GM12878 (cell line): ENCODE results near the gene MAML3. TPM values are rescaled to one million over a fixed set of nuclear protein-coding genes. Genes with fewer than 3 reads are reported as not detected.

Experiments
- ATAC-seq: fragments of 200-7000 bp; cut with Tn5 transposase; 3 replicates; pipeline ENCODE4 v1.9.1; 2020; ENCODE audit warnings: mild to moderate bottlenecking, moderate library complexity
- BruUV-seq: library from RNA; stranded (reverse); fragments of 400-500 nt; replicated peaks from 2 replicates; lab custom pipeline; 2021; lab: Mats Ljungman, UMichigan
- CTCF ChIA-PET: fragments of 300-600 bp; sonication (Branson Sonifier 250); formaldehyde crosslinking; extraction: SDS; loops from one replicate; lab custom pipeline; 2021; ENCODE audit warnings: inconsistent platforms; lab: Yijun Ruan, JAX
- POLR2A ChIA-PET: fragments of 350-600 bp; formaldehyde crosslinking; extraction: SDS; loops from one replicate; lab custom pipeline; 2021; ENCODE audit warnings: inconsistent platforms; lab: Charles Lee
- RAD21 ChIA-PET: fragments of 300-600 bp; sonication (Branson Sonifier 250); formaldehyde crosslinking; loops from one replicate; lab custom pipeline; 2023; ENCODE audit warnings: antibody characterized with exemption; ENCODE audit not compliant: unreplicated experiment; lab: Charles Lee
- SMC1A ChIA-PET: fragments of 300-600 bp; sonication (Branson Sonifier 250); formaldehyde crosslinking; loops from one replicate; lab custom pipeline; 2023; ENCODE audit not compliant: unreplicated experiment, uncharacterized antibody; lab: Charles Lee
- DNase-seq: peaks from one replicate; pipeline ENCODE4 v3.0.0-alpha.2; 2011; ENCODE audit warnings: low read depth, low spot score
- FAIRE-seq: peaks from 3 replicates; lab custom pipeline; 2011; peaks lifted over from hg19 to GRCh38; lab: Jason Lieb, UNC
- H2AFZ ChIP-seq: 2 replicates; pipeline ENCODE4 v1.6.0; 2011; ENCODE audit warnings: low read depth, low read length, control low read depth; ENCODE audit not compliant: control insufficient read depth
- H3K27ac ChIP-seq: 2 replicates; pipeline ENCODE4 v1.5.1; 2011; ENCODE audit warnings: control low read depth; ENCODE audit not compliant: control insufficient read depth, insufficient read depth
- H3K27me3 ChIP-seq, 2 experiments: replicated peaks in 1 of 2; 2 replicates each; pipeline versions ENCODE4 v1.6.0 to v1.6.1; 2011; ENCODE audit warnings: low read length in 1 of 2; ENCODE audit not compliant: control insufficient read depth in 2 of 2, insufficient read depth in 2 of 2
- H3K36me3 ChIP-seq, 2 experiments: 2 replicates each; pipeline ENCODE4 v1.5.1; 2011; ENCODE audit warnings: low read length in 1 of 2; ENCODE audit not compliant: control insufficient read depth in 2 of 2, insufficient read depth in 2 of 2
- H3K4me1 ChIP-seq: 2 replicates; pipeline ENCODE4 v1.6.1; 2011; ENCODE audit warnings: mild to moderate bottlenecking, low read length, moderate library complexity, mixed read lengths; ENCODE audit not compliant: control insufficient read depth, insufficient read depth
- H3K4me2 ChIP-seq: 2 replicates; pipeline ENCODE4 v1.6.0; 2011; ENCODE audit warnings: control low read depth; ENCODE audit not compliant: control insufficient read depth, insufficient read depth
- H3K4me3 ChIP-seq: fragments of 200-600 bp; sonication (generic); 2 replicates; pipeline ENCODE4 v1.5.1; 2016
- H3K79me2 ChIP-seq: 2 replicates; pipeline ENCODE4 v1.6.0; 2011; ENCODE audit warnings: low read length; ENCODE audit not compliant: control insufficient read depth, insufficient read depth
- H3K9ac ChIP-seq: 2 replicates; pipeline ENCODE4 v1.8.0; 2011; ENCODE audit warnings: low read length, control low read depth, mixed read lengths; ENCODE audit not compliant: control insufficient read depth, insufficient read depth
- H3K9me3 ChIP-seq: replicated peaks from 3 replicates; pipeline ENCODE4 v1.5.1; 2011; ENCODE audit warnings: mild to moderate bottlenecking, low read length; ENCODE audit not compliant: control insufficient read depth, insufficient read depth
- H4K20me1 ChIP-seq: 2 replicates; pipeline ENCODE4 v1.6.0; 2011; ENCODE audit not compliant: control insufficient read depth, insufficient read depth
- NRF1 ChIP-seq: conservative IDR thresholded peaks from 2 replicates; pipeline ENCODE4 v1.6.1; 2011; ENCODE audit warnings: mild to moderate bottlenecking, low read depth, low read length, improper control_type of control experiment
- WGBS: methylation state at CpG from one replicate; pipeline ENCODE4 v1.1.6; 2016; ENCODE audit warnings: low lambda C conversion rate; ENCODE audit not compliant: insufficient replicate concordance, insufficient coverage; ENCODE audit errors: missing lambda C conversion rate; 5-methylcytosine and 5-hydroxymethylcytosine counted together
- in situ Hi-C: fragments of 300-500 bp; cut with MboI; formaldehyde crosslinking; loops from 9 replicates; pipeline ENCODE4 v1.14.3; 2018; ENCODE audit warnings: mixed read lengths
- intact Hi-C: fragments of 100-400 bp; cut with micrococcal nuclease; formaldehyde crosslinking; loops from one replicate; pipeline ENCODE4 v1.14.2; 2022; ENCODE audit not compliant: unreplicated experiment
- polyA plus RNA-seq, 11 experiments: library from polyadenylated mRNA; depleted of rRNA in 4 of 11; unstranded in 6 of 11; stranded (reverse) in 5 of 11; fragments of >200 nt; fragmentation: Nextera tagmentation in 4 of 11; fragmentation: Illumina TruSeq in 1 of 11; extraction: Ambion mirVana in 4 of 11; extraction: Trizol in 1 of 11; gene quantifications; 1 replicate in 1 of 11; 2 replicates in 10 of 11; pipeline versions ENCODE4 v1.2.1 to v1.2.3, GENCODE V29; 2011 to 2016; ENCODE audit warnings: inconsistent platforms in 2 of 11, missing spikeins in 2 of 11, low read depth in 1 of 11
- total RNA-seq, 4 experiments: library from RNA; depleted of rRNA in 3 of 4; stranded (reverse); fragments of >200 nt in 3 of 4; fragmentation: Illumina TruSeq in 1 of 4; extraction: Trizol in 1 of 4; gene quantifications; 2 replicates each; pipeline versions ENCODE4 v1.2.1 to v1.2.3, GENCODE V29; 2013 to 2021
- TF ChIP-seq, protein P1 (sequence below): fragments of 450-650 bp; IDR thresholded peaks from 2 replicates; pipeline ENCODE4 v1.6.1; 2017; ENCODE audit warnings: low read depth, mild to moderate bottlenecking, moderate library complexity
- TF ChIP-seq, protein P2 (sequence below): IDR thresholded peaks from 2 replicates; pipeline ENCODE4 v1.6.1; 2012; ENCODE audit warnings: low read depth, low read length, improper control_type of control experiment
- TF ChIP-seq, protein P3 (sequence below): fragments of 450-650 bp; formaldehyde crosslinking; IDR thresholded peaks from 2 replicates; pipeline ENCODE4 v1.4.0; 2020; ENCODE audit warnings: mild to moderate bottlenecking, moderate library complexity

MAML3 gene
- total and polyA plus RNA-seq, 10 of the 15 experiments (the other 5 are each of a cell fraction or from before 2014, with no cell fraction given): under 0.01 to 0.53 (median 0.06) TPM; not detected in 2

DNA sequence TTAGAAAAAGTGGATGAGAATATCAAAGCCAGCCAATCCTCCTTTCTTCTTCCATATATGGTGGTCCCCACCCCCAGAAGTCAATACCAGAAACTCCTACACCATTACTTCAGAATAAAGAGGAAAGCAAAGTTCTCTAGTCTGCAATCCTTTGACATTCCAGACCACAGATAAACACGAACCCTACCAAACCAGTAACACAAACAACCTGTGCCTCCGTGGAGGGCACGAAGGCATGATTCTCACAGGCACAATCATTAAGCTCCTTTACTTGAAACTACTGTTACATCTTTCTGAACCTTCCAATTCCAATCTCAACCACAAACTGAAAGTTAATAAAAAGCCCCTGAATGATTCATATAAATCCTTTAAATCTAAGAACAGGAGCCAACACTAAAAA, 16.3 kb downstream of the MAML3 start:
- no peak overlapping the region for H3K4me2 ChIP-seq
- H3K4me3 ChIP-seq: no peak overlapping the region
- no peaks in the 10 kb centered on the region for H3K79me2 ChIP-seq
- ChIA-PET POLR2A (no interaction called here), CTCF (no interaction called here), SMC1A (no interaction called here), RAD21 (no interaction called here)
- H3K9ac ChIP-seq: no peak overlapping the region
- no peaks in the 10 kb centered on the region for H3K9me3 ChIP-seq
- H3K27ac ChIP-seq: no peak overlapping the region
- in situ Hi-C loops: no loop called here
- H4K20me1 ChIP-seq: no peaks in the 10 kb centered on the region
- H3K4me1 ChIP-seq: no peaks in the 10 kb centered on the region
- BruUV-seq: no TSS peak
- intact Hi-C loops: no loop called here
- FAIRE-seq: no peak
- H3K36me3 ChIP-seq: no peaks in the 10 kb centered on the region
- no peak overlapping the region for H2AFZ ChIP-seq
- no peak for TF ChIP-seq NRF1
- TF ChIP-seq, protein P1, sequence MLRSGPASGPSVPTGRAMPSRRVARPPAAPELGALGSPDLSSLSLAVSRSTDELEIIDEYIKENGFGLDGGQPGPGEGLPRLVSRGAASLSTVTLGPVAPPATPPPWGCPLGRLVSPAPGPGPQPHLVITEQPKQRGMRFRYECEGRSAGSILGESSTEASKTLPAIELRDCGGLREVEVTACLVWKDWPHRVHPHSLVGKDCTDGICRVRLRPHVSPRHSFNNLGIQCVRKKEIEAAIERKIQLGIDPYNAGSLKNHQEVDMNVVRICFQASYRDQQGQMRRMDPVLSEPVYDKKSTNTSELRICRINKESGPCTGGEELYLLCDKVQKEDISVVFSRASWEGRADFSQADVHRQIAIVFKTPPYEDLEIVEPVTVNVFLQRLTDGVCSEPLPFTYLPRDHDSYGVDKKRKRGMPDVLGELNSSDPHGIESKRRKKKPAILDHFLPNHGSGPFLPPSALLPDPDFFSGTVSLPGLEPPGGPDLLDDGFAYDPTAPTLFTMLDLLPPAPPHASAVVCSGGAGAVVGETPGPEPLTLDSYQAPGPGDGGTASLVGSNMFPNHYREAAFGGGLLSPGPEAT: no peak
- TF ChIP-seq, protein P2, sequence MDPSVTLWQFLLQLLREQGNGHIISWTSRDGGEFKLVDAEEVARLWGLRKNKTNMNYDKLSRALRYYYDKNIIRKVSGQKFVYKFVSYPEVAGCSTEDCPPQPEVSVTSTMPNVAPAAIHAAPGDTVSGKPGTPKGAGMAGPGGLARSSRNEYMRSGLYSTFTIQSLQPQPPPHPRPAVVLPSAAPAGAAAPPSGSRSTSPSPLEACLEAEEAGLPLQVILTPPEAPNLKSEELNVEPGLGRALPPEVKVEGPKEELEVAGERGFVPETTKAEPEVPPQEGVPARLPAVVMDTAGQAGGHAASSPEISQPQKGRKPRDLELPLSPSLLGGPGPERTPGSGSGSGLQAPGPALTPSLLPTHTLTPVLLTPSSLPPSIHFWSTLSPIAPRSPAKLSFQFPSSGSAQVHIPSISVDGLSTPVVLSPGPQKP: no peak
- TF ChIP-seq, protein P3, sequence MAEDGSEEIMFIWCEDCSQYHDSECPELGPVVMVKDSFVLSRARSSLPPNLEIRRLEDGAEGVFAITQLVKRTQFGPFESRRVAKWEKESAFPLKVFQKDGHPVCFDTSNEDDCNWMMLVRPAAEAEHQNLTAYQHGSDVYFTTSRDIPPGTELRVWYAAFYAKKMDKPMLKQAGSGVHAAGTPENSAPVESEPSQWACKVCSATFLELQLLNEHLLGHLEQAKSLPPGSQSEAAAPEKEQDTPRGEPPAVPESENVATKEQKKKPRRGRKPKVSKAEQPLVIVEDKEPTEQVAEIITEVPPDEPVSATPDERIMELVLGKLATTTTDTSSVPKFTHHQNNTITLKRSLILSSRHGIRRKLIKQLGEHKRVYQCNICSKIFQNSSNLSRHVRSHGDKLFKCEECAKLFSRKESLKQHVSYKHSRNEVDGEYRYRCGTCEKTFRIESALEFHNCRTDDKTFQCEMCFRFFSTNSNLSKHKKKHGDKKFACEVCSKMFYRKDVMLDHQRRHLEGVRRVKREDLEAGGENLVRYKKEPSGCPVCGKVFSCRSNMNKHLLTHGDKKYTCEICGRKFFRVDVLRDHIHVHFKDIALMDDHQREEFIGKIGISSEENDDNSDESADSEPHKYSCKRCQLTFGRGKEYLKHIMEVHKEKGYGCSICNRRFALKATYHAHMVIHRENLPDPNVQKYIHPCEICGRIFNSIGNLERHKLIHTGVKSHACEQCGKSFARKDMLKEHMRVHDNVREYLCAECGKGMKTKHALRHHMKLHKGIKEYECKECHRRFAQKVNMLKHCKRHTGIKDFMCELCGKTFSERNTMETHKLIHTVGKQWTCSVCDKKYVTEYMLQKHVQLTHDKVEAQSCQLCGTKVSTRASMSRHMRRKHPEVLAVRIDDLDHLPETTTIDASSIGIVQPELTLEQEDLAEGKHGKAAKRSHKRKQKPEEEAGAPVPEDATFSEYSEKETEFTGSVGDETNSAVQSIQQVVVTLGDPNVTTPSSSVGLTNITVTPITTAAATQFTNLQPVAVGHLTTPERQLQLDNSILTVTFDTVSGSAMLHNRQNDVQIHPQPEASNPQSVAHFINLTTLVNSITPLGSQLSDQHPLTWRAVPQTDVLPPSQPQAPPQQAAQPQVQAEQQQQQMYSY (CRISPR knock-in tag): no peak
- peaks cover 0 to 9% of the 10 kb centered on the region in 2 experiments; a peak in 1 of 4 replicates for H3K27me3 ChIP-seq
- WGBS: 41% methylated on average over 3 of the region's 3 CpGs
- no peak for ATAC-seq
- no peak for DNase-seq
